SK-N-SH treated with all-trans-retinoic acid at 6 μM for 48 hours (cell line): ENCODE results near the gene LPCAT3.

ENCODE experiments used
- ARNTL ChIP-seq: fragments of 450-650 bp; formaldehyde crosslinking; IDR thresholded peaks from 2 replicates; pipeline ENCODE4 v1.5.0; 2020; ENCODE audit warnings: low read depth, mild to moderate bottlenecking, moderate library complexity, borderline replicate concordance
- CSRNP3 ChIP-seq: fragments of 250-450 bp; sonication (Bioruptor Pico); IDR thresholded peaks from 2 replicates; pipeline ENCODE4 v1.5.1; 2021; ENCODE audit warnings: mild to moderate bottlenecking, moderate library complexity
- RARB ChIP-seq: fragments of 250-450 bp; sonication (Bioruptor Pico); IDR thresholded peaks from 2 replicates; pipeline ENCODE4 v1.8.0; 2021; ENCODE audit warnings: mild to moderate bottlenecking, moderate library complexity
- TCF4 ChIP-seq: fragments of 250-450 bp; sonication (Bioruptor Pico); IDR thresholded peaks from 2 replicates; pipeline ENCODE4 v1.8.0; 2021; ENCODE audit warnings: mild to moderate bottlenecking, moderate library complexity, borderline replicate concordance
- TOX ChIP-seq: fragments of 250-450 bp; sonication (Bioruptor Pico); IDR thresholded peaks from 2 replicates; pipeline ENCODE4 v1.8.0; 2021; ENCODE audit warnings: mild to moderate bottlenecking, moderate library complexity, borderline replicate concordance
- ZFP30 ChIP-seq: fragments of 450-650 bp; formaldehyde crosslinking; IDR thresholded peaks from 2 replicates; pipeline ENCODE4 v1.5.0; 2022; ENCODE audit warnings: mild to moderate bottlenecking, moderate library complexity
- ZNF70 ChIP-seq: fragments of 450-650 bp; formaldehyde crosslinking; IDR thresholded peaks from 2 replicates; pipeline ENCODE4 v1.5.0; 2020; ENCODE audit warnings: mild to moderate bottlenecking, moderate library complexity
- TF ChIP-seq, protein P1 (sequence below): fragments of 250-450 bp; sonication (Bioruptor Pico); IDR thresholded peaks from 2 replicates; pipeline ENCODE4 v1.8.0; 2020; ENCODE audit warnings: mild to moderate bottlenecking, moderate library complexity, borderline replicate concordance
- TF ChIP-seq, protein P2 (sequence below): fragments of 250-450 bp; sonication (Bioruptor Pico); IDR thresholded peaks from 2 replicates; pipeline ENCODE4 v1.5.1; 2020; ENCODE audit warnings: low read depth, mild to moderate bottlenecking, moderate library complexity
- TF ChIP-seq, protein P3 (sequence below): fragments of 250-450 bp; sonication (Bioruptor Pico); IDR thresholded peaks from 2 replicates; pipeline ENCODE4 v1.8.0; 2021; ENCODE audit warnings: low read depth, mild to moderate bottlenecking, moderate library complexity, borderline replicate concordance

DNA sequence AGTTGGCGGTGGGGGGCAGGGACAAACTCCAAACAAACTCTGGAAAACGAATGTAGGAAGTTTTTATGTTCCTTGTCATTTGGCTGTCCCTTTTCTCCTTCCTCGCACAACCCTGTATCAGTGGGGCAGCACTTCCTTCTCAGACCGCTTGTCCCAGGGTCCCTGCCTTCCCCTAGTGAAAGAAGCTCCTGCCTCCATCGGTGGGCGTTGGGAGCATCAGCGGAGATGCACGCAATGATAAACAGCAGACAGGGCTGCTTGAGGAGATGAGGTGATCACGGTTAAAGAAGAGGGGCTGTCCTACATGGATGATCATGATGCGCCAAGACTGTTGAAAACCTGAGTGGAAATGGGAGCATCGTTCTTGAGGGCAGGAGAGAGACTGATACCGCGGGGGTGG is 42.9 kb upstream of the LPCAT3 start:
- TF ChIP-seq ZFP30 (CRISPR knock-in tag): no peak
- TF ChIP-seq ARNTL: no peak
- no peak for TF ChIP-seq ZNF70 (CRISPR knock-in tag)
- TF ChIP-seq CSRNP3: no peak
- no peak for TF ChIP-seq TCF4 (CRISPR knock-in tag)
- TF ChIP-seq, protein P1, sequence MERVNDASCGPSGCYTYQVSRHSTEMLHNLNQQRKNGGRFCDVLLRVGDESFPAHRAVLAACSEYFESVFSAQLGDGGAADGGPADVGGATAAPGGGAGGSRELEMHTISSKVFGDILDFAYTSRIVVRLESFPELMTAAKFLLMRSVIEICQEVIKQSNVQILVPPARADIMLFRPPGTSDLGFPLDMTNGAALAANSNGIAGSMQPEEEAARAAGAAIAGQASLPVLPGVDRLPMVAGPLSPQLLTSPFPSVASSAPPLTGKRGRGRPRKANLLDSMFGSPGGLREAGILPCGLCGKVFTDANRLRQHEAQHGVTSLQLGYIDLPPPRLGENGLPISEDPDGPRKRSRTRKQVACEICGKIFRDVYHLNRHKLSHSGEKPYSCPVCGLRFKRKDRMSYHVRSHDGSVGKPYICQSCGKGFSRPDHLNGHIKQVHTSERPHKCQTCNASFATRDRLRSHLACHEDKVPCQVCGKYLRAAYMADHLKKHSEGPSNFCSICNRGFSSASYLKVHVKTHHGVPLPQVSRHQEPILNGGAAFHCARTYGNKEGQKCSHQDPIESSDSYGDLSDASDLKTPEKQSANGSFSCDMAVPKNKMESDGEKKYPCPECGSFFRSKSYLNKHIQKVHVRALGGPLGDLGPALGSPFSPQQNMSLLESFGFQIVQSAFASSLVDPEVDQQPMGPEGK (CRISPR knock-in tag): no peak
- TF ChIP-seq, protein P2, sequence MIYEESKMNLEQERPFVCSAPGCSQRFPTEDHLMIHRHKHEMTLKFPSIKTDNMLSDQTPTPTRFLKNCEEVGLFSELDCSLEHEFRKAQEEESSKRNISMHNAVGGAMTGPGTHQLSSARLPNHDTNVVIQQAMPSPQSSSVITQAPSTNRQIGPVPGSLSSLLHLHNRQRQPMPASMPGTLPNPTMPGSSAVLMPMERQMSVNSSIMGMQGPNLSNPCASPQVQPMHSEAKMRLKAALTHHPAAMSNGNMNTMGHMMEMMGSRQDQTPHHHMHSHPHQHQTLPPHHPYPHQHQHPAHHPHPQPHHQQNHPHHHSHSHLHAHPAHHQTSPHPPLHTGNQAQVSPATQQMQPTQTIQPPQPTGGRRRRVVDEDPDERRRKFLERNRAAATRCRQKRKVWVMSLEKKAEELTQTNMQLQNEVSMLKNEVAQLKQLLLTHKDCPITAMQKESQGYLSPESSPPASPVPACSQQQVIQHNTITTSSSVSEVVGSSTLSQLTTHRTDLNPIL (CRISPR knock-in tag): no peak
- no peak for TF ChIP-seq RARB (CRISPR knock-in tag)
- TF ChIP-seq TOX (CRISPR knock-in tag): no peak
- TF ChIP-seq, protein P3, sequence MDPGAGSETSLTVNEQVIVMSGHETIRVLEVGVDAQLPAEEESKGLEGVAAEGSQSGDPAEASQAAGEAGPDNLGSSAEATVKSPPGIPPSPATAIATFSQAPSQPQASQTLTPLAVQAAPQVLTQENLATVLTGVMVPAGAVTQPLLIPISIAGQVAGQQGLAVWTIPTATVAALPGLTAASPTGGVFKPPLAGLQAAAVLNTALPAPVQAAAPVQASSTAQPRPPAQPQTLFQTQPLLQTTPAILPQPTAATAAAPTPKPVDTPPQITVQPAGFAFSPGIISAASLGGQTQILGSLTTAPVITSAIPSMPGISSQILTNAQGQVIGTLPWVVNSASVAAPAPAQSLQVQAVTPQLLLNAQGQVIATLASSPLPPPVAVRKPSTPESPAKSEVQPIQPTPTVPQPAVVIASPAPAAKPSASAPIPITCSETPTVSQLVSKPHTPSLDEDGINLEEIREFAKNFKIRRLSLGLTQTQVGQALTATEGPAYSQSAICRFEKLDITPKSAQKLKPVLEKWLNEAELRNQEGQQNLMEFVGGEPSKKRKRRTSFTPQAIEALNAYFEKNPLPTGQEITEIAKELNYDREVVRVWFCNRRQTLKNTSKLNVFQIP (CRISPR knock-in tag): no peak
